IMR-90 (cell line): ENCODE measurements around the gene EIF4E1B. TPM values are rescaled to one million over a fixed set of nuclear protein-coding genes. Genes with fewer than 3 reads are reported as not detected.

Experiments
- ATAC-seq: fragments of 200-7000 bp; cut with Tn5 transposase; 2 replicates; pipeline ENCODE4 v1.9.1; 2020; ENCODE audit warnings: low read depth, mild to moderate bottlenecking, moderate library complexity
- BruUV-seq: library from RNA; stranded (reverse); fragments of 400-500 nt; replicated peaks from 2 replicates; lab custom pipeline; 2021; lab: Mats Ljungman, UMichigan
- CTCF ChIA-PET: fragments of 300-600 bp; formaldehyde crosslinking; extraction: SDS; loops from one replicate; lab custom pipeline; 2021; ENCODE audit warnings: antibody characterized with exemption; lab: Yijun Ruan, JAX
- POLR2A ChIA-PET: fragments of 300-600 bp; sonication (Branson Sonifier 250); formaldehyde crosslinking; loops from one replicate; lab custom pipeline; 2022; ENCODE audit warnings: antibody characterized with exemption; ENCODE audit not compliant: unreplicated experiment; lab: Charles Lee
- DNase-seq: peaks from one replicate; pipeline ENCODE4 v3.0.0; 2013
- H2AFZ ChIP-seq: replicated peaks from 2 replicates; pipeline ENCODE3; 2013; ENCODE audit warnings: low read length, mild to moderate bottlenecking; ENCODE audit not compliant: poor library complexity
- H2AK5ac ChIP-seq: 2 replicates; pipeline ENCODE4 v1.6.1; 2013; ENCODE audit warnings: low read depth, low read length, inconsistent platforms
- H2AK9ac ChIP-seq: replicated peaks from 2 replicates; pipeline ENCODE3; 2013; ENCODE audit warnings: mild to moderate bottlenecking, low read depth, low read length, moderate library complexity; ENCODE audit not compliant: poor library complexity
- H2BK120ac ChIP-seq: 2 replicates; pipeline ENCODE4 v1.6.1; 2013; ENCODE audit warnings: low read depth, low read length, inconsistent platforms
- H2BK15ac ChIP-seq: 3 replicates; pipeline ENCODE4 v1.6.1; 2013; ENCODE audit warnings: low read depth, low read length, inconsistent platforms
- H2BK20ac ChIP-seq: 2 replicates; pipeline ENCODE4 v1.6.1; 2013; ENCODE audit warnings: low read depth, mild to moderate bottlenecking, inconsistent platforms, low read length, moderate library complexity
- H2BK5ac ChIP-seq: 2 replicates; pipeline ENCODE4 v1.6.1; 2013; ENCODE audit warnings: mild to moderate bottlenecking, low read depth, low read length, inconsistent platforms; ENCODE audit not compliant: poor library complexity, severe bottlenecking
- H3K14ac ChIP-seq: replicated peaks from 2 replicates; pipeline ENCODE4 v1.6.1; 2013; ENCODE audit warnings: low read depth, low read length, inconsistent platforms
- H3K18ac ChIP-seq: 2 replicates; pipeline ENCODE4 v1.6.1; 2013; ENCODE audit warnings: low read depth, low read length, control low read depth
- H3K23ac ChIP-seq: 2 replicates; pipeline ENCODE4 v1.6.1; 2013; ENCODE audit warnings: low read depth, low read length, inconsistent platforms
- H3K27ac ChIP-seq: 2 replicates; pipeline ENCODE4 v1.5.1; 2013; ENCODE audit warnings: mild to moderate bottlenecking, control low read depth, low read length; ENCODE audit not compliant: insufficient read depth
- H3K27me3 ChIP-seq: 2 replicates; pipeline ENCODE4 v1.6.1; 2013; ENCODE audit warnings: low read length; ENCODE audit not compliant: control insufficient read depth, insufficient read depth
- H3K36me3 ChIP-seq: 2 replicates; pipeline ENCODE4 v1.6.1; 2013; ENCODE audit warnings: low read length, mixed read lengths; ENCODE audit not compliant: control insufficient read depth, insufficient read depth
- H3K4ac ChIP-seq: 2 replicates; pipeline ENCODE4 v1.6.1; 2013; ENCODE audit warnings: low read depth, low read length, inconsistent platforms
- H3K4me1 ChIP-seq: 2 replicates; pipeline ENCODE4 v1.6.1; 2013; ENCODE audit warnings: low read length, mixed read lengths; ENCODE audit not compliant: control insufficient read depth, insufficient read depth
- H3K4me2 ChIP-seq: 2 replicates; pipeline ENCODE4 v1.6.1; 2013; ENCODE audit warnings: low read depth, mild to moderate bottlenecking, control low read depth, low read length, moderate library complexity
- H3K4me3 ChIP-seq: 2 replicates; pipeline ENCODE4 v1.5.1; 2013; ENCODE audit warnings: low read depth, mild to moderate bottlenecking, control low read depth, low read length, moderate library complexity; ENCODE audit not compliant: insufficient read depth
- H3K56ac ChIP-seq: 2 replicates; pipeline ENCODE4 v1.6.1; 2013; ENCODE audit warnings: low read length, inconsistent platforms; ENCODE audit not compliant: insufficient read depth; ENCODE audit errors: extremely low read depth
- H3K79me1 ChIP-seq, 2 experiments: 2 replicates each; pipeline ENCODE4 v1.6.1; 2013; ENCODE audit warnings: low read length in 2 of 2, inconsistent platforms in 1 of 2, low read depth in 1 of 2
- H3K9ac ChIP-seq: 2 replicates; pipeline ENCODE4 v1.6.1; 2013; ENCODE audit warnings: low read depth, low read length, control low read depth
- H3K9me1 ChIP-seq: 2 replicates; pipeline ENCODE4 v1.6.1; 2013; ENCODE audit warnings: low read length, inconsistent platforms; ENCODE audit not compliant: insufficient read depth
- H3K9me3 ChIP-seq: 2 replicates; pipeline ENCODE4 v1.6.1; 2013; ENCODE audit warnings: low read length; ENCODE audit not compliant: control insufficient read depth, insufficient read depth
- H4K20me1 ChIP-seq: 2 replicates; pipeline ENCODE4 v1.6.1; 2013; ENCODE audit warnings: low read length, inconsistent platforms; ENCODE audit not compliant: insufficient read depth
- H4K5ac ChIP-seq: 2 replicates; pipeline ENCODE4 v1.6.1; 2013; ENCODE audit warnings: mild to moderate bottlenecking, low read depth, low read length, control low read depth
- H4K8ac ChIP-seq, 2 experiments: 2 replicates each; pipeline ENCODE4 v1.6.1; 2013; ENCODE audit warnings: low read depth in 2 of 2, low read length in 2 of 2, control low read depth in 1 of 2, inconsistent platforms in 1 of 2
- H4K91ac ChIP-seq: 2 replicates; pipeline ENCODE4 v1.6.1; 2013; ENCODE audit warnings: low read depth, low read length, inconsistent platforms; ENCODE audit not compliant: insufficient read depth
- BHLHE40 ChIP-seq: fragments of 150-350 bp; IDR thresholded peaks from 2 replicates; pipeline ENCODE4 v1.6.1; 2016; ENCODE audit warnings: mild to moderate bottlenecking, low read depth, low read length
- CEBPB ChIP-seq: IDR thresholded peaks from 2 replicates; pipeline ENCODE4 v1.6.1; 2012; ENCODE audit warnings: low read depth, low read length, improper control_type of control experiment
- ELK1 ChIP-seq: fragments of 150-350 bp; IDR thresholded peaks from 2 replicates; pipeline ENCODE4 v1.6.1; 2016; ENCODE audit warnings: low read depth, mild to moderate bottlenecking, low read length, moderate library complexity, borderline replicate concordance
- POLR2A ChIP-seq: IDR thresholded peaks from 2 replicates; pipeline ENCODE4 v1.6.1; 2012; ENCODE audit warnings: mild to moderate bottlenecking, low read depth, low read length
- WGBS, 2 experiments: methylation state at CpG; one replicate each; pipeline versions ENCODE4 v1.1.5 to v1.1.7; 2013; ENCODE audit warnings: missing lambda C conversion rate in 2 of 2; ENCODE audit not compliant: insufficient read length in 1 of 2; ENCODE audit errors: extremely low coverage in 2 of 2; 5-methylcytosine and 5-hydroxymethylcytosine counted together
- dilution Hi-C: fragments of 300-500 bp; cut with HindIII; formaldehyde crosslinking; loops from one replicate; pipeline ENCODE4 v1.14.3; 2018; ENCODE audit warnings: low sequenced_read_pairs; ENCODE audit not compliant: unreplicated experiment
- in situ Hi-C: fragments of 300-500 bp; cut with MboI; formaldehyde crosslinking; loops from 3 replicates; pipeline ENCODE4 v1.14.3; 2019; ENCODE audit warnings: low sequenced_read_pairs, inconsistent platforms, mixed read lengths
- intact Hi-C: fragments of 100-400 bp; cut with micrococcal nuclease; formaldehyde crosslinking; loops from 2 replicates; pipeline ENCODE4 v1.10.0; 2022
- polyA plus RNA-seq, 3 experiments: library from polyadenylated mRNA; depleted of rRNA; stranded (reverse); fragments of >200 nt; gene quantifications; 2 replicates each; pipeline ENCODE4 v1.2.3, GENCODE V29; 2012; ENCODE audit warnings: low replicate concordance in 1 of 3
- total RNA-seq: library from RNA; depleted of rRNA; stranded (reverse); fragments of >200 nt; gene quantifications from 2 replicates; pipeline ENCODE4 v1.2.3, GENCODE V29; 2012

EIF4E1B gene
- total and polyA plus RNA-seq, 2 of the 4 experiments (the other 2 are of a cell fraction), result not detected

- Histone ChIP-seq H4K20me1 (no peaks in the 10 kb centered on the region; the same call in 1 of the 2 replicates), H2AFZ (peak overlapping the region; percentile 82), H3K9me3 (peaks cover 5% of the 10 kb centered on the region), H4K91ac (no peak overlapping the region), H3K9me1 (peaks cover 3% of the 10 kb centered on the region; the same call in 1 of the 2 replicates), H4K8ac (no peak overlapping the region), H3K9ac (no peak overlapping the region), H2BK20ac (no peak overlapping the region), H3K4me2 (peak overlapping the region; percentile 77), H3K18ac (no peak overlapping the region), H2BK5ac (no peak overlapping the region), H3K56ac (no peak overlapping the region), H2BK120ac (no peak overlapping the region), H2BK15ac (no peak overlapping the region), H3K27ac (no peak overlapping the region), H3K4ac (no peak overlapping the region), H3K4me1 (peaks cover 2% of the 10 kb centered on the region; the same call in 1 of the 2 replicates), H3K23ac (peak overlapping the region; percentile 35; the same call in 1 of the 2 replicates), H3K79me1 (no peaks in the 10 kb centered on the region), H2AK5ac (no peak overlapping the region), H4K5ac (no peak overlapping the region), H2AK9ac (no peak overlapping the region), H3K4me3 (peak overlapping the region; percentile 26), H3K27me3 (peaks cover 72% of the 10 kb centered on the region), H3K14ac (no peak overlapping the region), H3K36me3 (no peaks in the 10 kb centered on the region)
- ChIA-PET CTCF (interaction anchor here (0.6 to 1.9 kb wide), 4 partner anchors 17 to 284 kb away, joined by 3 to 7 read pairs (median 4); partner anchors contain the start of gene TSPAN17), POLR2A (no interaction called here)
- intact Hi-C loops, result no loop called here
- no TSS peak for BruUV-seq
- no peak for DNase-seq
- ATAC-seq, result no peak
- 40% methylated on average over 5 of the region's 20 CpGs; no CpG with 5 or more reads in 1 of the 2 experiments for WGBS, 2 experiments
- TF ChIP-seq BHLHE40, result peak; percentile 15; the same call in 1 of the 2 replicates
- TF ChIP-seq POLR2A, result no peak
- TF ChIP-seq ELK1, result no peak
- TF ChIP-seq CEBPB, result no peak
- dilution Hi-C loops, result no loop called here
- in situ Hi-C loops, result no loop called here
Observed at GRCh38 chr5:176630681-176631222, 277 bp downstream of the EIF4E1B start.
